Astrocyte (in vitro differentiated cells and primary cell): Measurements from ENCODE around the gene HOGA1.

Experiments
- CTCF ChIP-seq: IDR thresholded peaks from 2 replicates; pipeline ENCODE4 v1.5.1; 2011; ENCODE audit warnings: low read depth, mild to moderate bottlenecking, inconsistent platforms, low read length, moderate library complexity; ENCODE audit not compliant: insufficient read depth
- EZH2 ChIP-seq: IDR thresholded peaks from 2 replicates; pipeline ENCODE4 v1.6.1; 2012; ENCODE audit warnings: mild to moderate bottlenecking, low read length, inconsistent platforms; ENCODE audit not compliant: insufficient read depth

- TF ChIP-seq CTCF (no peak), EZH2 (no peak)
These were observed 12.6 kb upstream of the HOGA1 start for GRCh38 chr10:97571622-97572021.
